Natural killer cell treated with Interleukin-12 subunit alpha and Interleukin-12 subunit beta and Interleukin-15 and Interleukin-18, amount 100 ng/mL, for 72 hours (primary cell): ENCODE measurements around the gene TLCD3B. TPM values are rescaled to one million over a fixed set of nuclear protein-coding genes. Genes with fewer than 3 reads are reported as not detected.

Experiments
- ATAC-seq, 2 donors: fragments of 150-1000 bp; cut with Tn5 transposase in 1 of 2; sonication (Bioruptor Pico), chemical (Tn5 transposase) in 1 of 2; 2 replicates each; pipeline ENCODE4 v1.10.0; 2021
- DNase-seq: peaks from one replicate; pipeline ENCODE4 v3.0.0; 2022; ENCODE audit warnings: low spot score
- H3K27ac Mint-ChIP-seq, 2 donors: 1 replicate in 1 of 2; 2 replicates in 1 of 2; pipeline ENCODE4 v1.8.0; 2022; ENCODE audit warnings: mixed read lengths in 2 of 2, mild to moderate bottlenecking in 1 of 2, moderate library complexity in 1 of 2
- H3K27me3 Mint-ChIP-seq, 2 donors: 1 replicate in 1 of 2; 2 replicates in 1 of 2; pipeline ENCODE4 v1.8.0; 2022; ENCODE audit warnings: mixed read lengths in 2 of 2
- H3K36me3 Mint-ChIP-seq: one replicate; pipeline ENCODE4 v1.8.0; 2022; ENCODE audit warnings: mixed read lengths
- H3K4me1 Mint-ChIP-seq, 2 donors: 1 replicate in 1 of 2; 2 replicates in 1 of 2; pipeline ENCODE4 v1.8.0; 2022; ENCODE audit warnings: low read depth in 2 of 2, mixed read lengths in 2 of 2, mild to moderate bottlenecking in 1 of 2
- H3K4me3 Mint-ChIP-seq: one replicate; pipeline ENCODE4 v1.8.0; 2022; ENCODE audit warnings: mixed read lengths
- H3K9me3 Mint-ChIP-seq: 2 replicates; pipeline ENCODE4 v1.8.0; 2022; ENCODE audit warnings: mixed read lengths
- total RNA-seq, 2 donors: library from RNA; stranded (reverse); gene quantifications; one replicate each; pipeline ENCODE4 v1.2.3, GENCODE V29; 2022

TLCD3B gene
- total RNA-seq = 1 to 10 TPM; 1.4 to 5.3 TPM

GRCh38 chr16:30030841-30031413 lies at the start of gene TLCD3B:
Gene TLCD3B (minus strand): TSS chr16:30031271. CDS start chr16:30030527, 744 bp downstream.
- peak; percentile 49 for DNase-seq
- Mint-ChIP-seq H3K27ac (no peak within 1 kb of the TSS), H3K4me3 (peak within 1 kb of the TSS; percentile 43), H3K4me1 (peaks cover 4 to 12% of the 10 kb centered on the region in 2 donors), H3K27me3 (peaks cover 37 to 45% of the 10 kb centered on the region in 2 donors), H3K36me3 (no peaks in the 10 kb centered on the region), H3K9me3 (no peaks in the 10 kb centered on the region)
- ATAC-seq = no peak

GRCh38 chr16:30079480-30079879 lies 48.4 kb upstream of the TLCD3B start:
- H3K4me3 Mint-ChIP-seq = no peak overlapping the region
- no peaks in the 10 kb centered on the region for H3K9me3 Mint-ChIP-seq
- DNase-seq (no peak), ATAC-seq (no peak)
- H3K27ac Mint-ChIP-seq = peak overlapping the region in 1 of 2 donors; percentile 27
- no peaks in the 10 kb centered on the region for H3K27me3 Mint-ChIP-seq
- H3K4me1 Mint-ChIP-seq = peaks cover 20 to 46% of the 10 kb centered on the region in 2 donors
- H3K36me3 Mint-ChIP-seq = peaks cover 16% of the 10 kb centered on the region

- Mint-ChIP-seq H3K4me3 (no peak overlapping the region), H3K9me3 (no peaks in the 10 kb centered on the region), H3K36me3 (peaks cover 16% of the 10 kb centered on the region), H3K27ac (peak overlapping the region in 1 of 2 donors; percentile 27), H3K27me3 (no peaks in the 10 kb centered on the region), H3K4me1 (peaks cover 20 to 43% of the 10 kb centered on the region in 2 donors)
- no peak for ATAC-seq
- no peak for DNase-seq
These were observed 47.7 kb upstream of the TLCD3B start for GRCh38 chr16:30078744-30079143.

GRCh38 chr16:30077656-30078055 lies 46.6 kb upstream of the TLCD3B start:
- peak overlapping the region; percentile 92 to 94 for H3K27ac Mint-ChIP-seq
- peak overlapping the region; percentile 97 for H3K4me3 Mint-ChIP-seq
- H3K27me3 Mint-ChIP-seq = no peaks in the 10 kb centered on the region
- peaks cover 20 to 43% of the 10 kb centered on the region in 2 donors for H3K4me1 Mint-ChIP-seq
- no peaks in the 10 kb centered on the region for H3K9me3 Mint-ChIP-seq
- no peak for ATAC-seq
- peaks cover 16% of the 10 kb centered on the region for H3K36me3 Mint-ChIP-seq
- DNase-seq = no peak

GRCh38 chr16:30076276-30076791 lies 45.3 kb upstream of the TLCD3B start:
- H3K36me3 Mint-ChIP-seq = peaks cover 15% of the 10 kb centered on the region

GRCh38 chr16:30075503-30076275 lies 44.6 kb upstream of the TLCD3B start, which contains the start of gene PPP4C:
Gene PPP4C (plus strand): TSS chr16:30075994. CDS start chr16:30076378, 384 bp downstream.
- H3K36me3 Mint-ChIP-seq = peaks cover 15% of the 10 kb centered on the region
- H3K4me1 Mint-ChIP-seq = peaks cover 20 to 38% of the 10 kb centered on the region in 2 donors
- ATAC-seq = peak; percentile 93 to 96

More at GRCh38 chr16:30076276-30076791, 45.3 kb upstream of the TLCD3B start:
- Mint-ChIP-seq H3K4me1 (peaks cover 20 to 38% of the 10 kb centered on the region in 2 donors), H3K9me3 (no peaks in the 10 kb centered on the region), H3K27me3 (no peaks in the 10 kb centered on the region), H3K27ac (peak overlapping the region; percentile 92 to 94), H3K4me3 (peak overlapping the region; percentile 97)
- no peak for DNase-seq
- ATAC-seq = peak; percentile 52 to 54

GRCh38 chr16:30070490-30070889 lies 39.4 kb upstream of the TLCD3B start:
- H3K36me3 Mint-ChIP-seq = peaks cover 15% of the 10 kb centered on the region
- no peak for ATAC-seq

More at GRCh38 chr16:30075503-30076275, 44.6 kb upstream of the TLCD3B start, which contains the start of gene PPP4C:
- no peaks in the 10 kb centered on the region for H3K9me3 Mint-ChIP-seq
- H3K27ac Mint-ChIP-seq = peak within 1 kb of the TSS; percentile 92 to 94
- peak within 1 kb of the TSS; percentile 97 for H3K4me3 Mint-ChIP-seq
- H3K27me3 Mint-ChIP-seq = no peaks in the 10 kb centered on the region
- peak; percentile 94 for DNase-seq

GRCh38 chr16:30069611-30070462 lies 38.8 kb upstream of the TLCD3B start:
- peaks cover 15% of the 10 kb centered on the region for H3K36me3 Mint-ChIP-seq
- ATAC-seq (no peak), DNase-seq (no peak)
- no peaks in the 10 kb centered on the region for H3K27me3 Mint-ChIP-seq
- H3K4me1 Mint-ChIP-seq = peaks cover 15 to 31% of the 10 kb centered on the region in 2 donors
- H3K27ac Mint-ChIP-seq = peak overlapping the region in 1 of 2 donors; percentile 43
- H3K4me3 Mint-ChIP-seq = no peak overlapping the region
- H3K9me3 Mint-ChIP-seq = no peaks in the 10 kb centered on the region

More at GRCh38 chr16:30070490-30070889, 39.4 kb upstream of the TLCD3B start:
- H3K27ac Mint-ChIP-seq = no peak overlapping the region
- no peak for DNase-seq
- no peak overlapping the region for H3K4me3 Mint-ChIP-seq
- peaks cover 15 to 34% of the 10 kb centered on the region in 2 donors for H3K4me1 Mint-ChIP-seq
- no peaks in the 10 kb centered on the region for H3K27me3 Mint-ChIP-seq
- H3K9me3 Mint-ChIP-seq = no peaks in the 10 kb centered on the region

- peaks cover 15% of the 10 kb centered on the region for H3K36me3 Mint-ChIP-seq
- DNase-seq (no peak), ATAC-seq (no peak)
- H3K27ac Mint-ChIP-seq = peak overlapping the region in 1 of 2 donors; percentile 66
- no peak overlapping the region for H3K4me3 Mint-ChIP-seq
- no peaks in the 10 kb centered on the region for H3K27me3 Mint-ChIP-seq
- no peaks in the 10 kb centered on the region for H3K9me3 Mint-ChIP-seq
- peaks cover 20 to 32% of the 10 kb centered on the region in 2 donors for H3K4me1 Mint-ChIP-seq
These were observed 37.9 kb upstream of the TLCD3B start for GRCh38 chr16:30068750-30069610.

- no peak overlapping the region for H3K4me3 Mint-ChIP-seq
- DNase-seq = no peak
- H3K27me3 Mint-ChIP-seq = no peaks in the 10 kb centered on the region
- no peaks in the 10 kb centered on the region for H3K9me3 Mint-ChIP-seq
- peak overlapping the region in 1 of 2 donors; percentile 66 for H3K27ac Mint-ChIP-seq
- no peak for ATAC-seq
- H3K36me3 Mint-ChIP-seq = peaks cover 15% of the 10 kb centered on the region
- peaks cover 25 to 38% of the 10 kb centered on the region in 2 donors for H3K4me1 Mint-ChIP-seq
These were observed 37.3 kb upstream of the TLCD3B start for GRCh38 chr16:30068333-30068732.

- Mint-ChIP-seq H3K36me3 (peaks cover 15% of the 10 kb centered on the region), H3K4me3 (peak overlapping the region; percentile 97), H3K4me1 (peaks cover 25 to 38% of the 10 kb centered on the region in 2 donors), H3K27me3 (no peaks in the 10 kb centered on the region), H3K27ac (peak overlapping the region; percentile 98), H3K9me3 (no peaks in the 10 kb centered on the region)
- ATAC-seq (no peak), DNase-seq (no peak)
These were observed 36.5 kb upstream of the TLCD3B start for GRCh38 chr16:30067584-30067916.

GRCh38 chr16:30066761-30067583 lies 35.9 kb upstream of the TLCD3B start:
- H3K4me3 Mint-ChIP-seq = peak overlapping the region; percentile 97
- no peaks in the 10 kb centered on the region for H3K9me3 Mint-ChIP-seq
- no peak for ATAC-seq
- H3K27me3 Mint-ChIP-seq = no peaks in the 10 kb centered on the region
- DNase-seq = no peak
- H3K27ac Mint-ChIP-seq = peak overlapping the region; percentile 98
- peaks cover 25 to 35% of the 10 kb centered on the region in 2 donors for H3K4me1 Mint-ChIP-seq
- H3K36me3 Mint-ChIP-seq = peaks cover 12% of the 10 kb centered on the region
